ENCODE results near the gene RAMP1. TPM values are rescaled to one million over a fixed set of nuclear protein-coding genes. Genes with fewer than 3 reads are reported as not detected.
A peak's percentile ranks its signal among the peaks of the same experiment; 100 is the strongest.

Gene RAMP1
- total and polyA plus RNA-seq, 2 donors (not counting 1 experiment from before 2014, with no cell fraction given): 3.3 to 16.0 TPM

DNA sequence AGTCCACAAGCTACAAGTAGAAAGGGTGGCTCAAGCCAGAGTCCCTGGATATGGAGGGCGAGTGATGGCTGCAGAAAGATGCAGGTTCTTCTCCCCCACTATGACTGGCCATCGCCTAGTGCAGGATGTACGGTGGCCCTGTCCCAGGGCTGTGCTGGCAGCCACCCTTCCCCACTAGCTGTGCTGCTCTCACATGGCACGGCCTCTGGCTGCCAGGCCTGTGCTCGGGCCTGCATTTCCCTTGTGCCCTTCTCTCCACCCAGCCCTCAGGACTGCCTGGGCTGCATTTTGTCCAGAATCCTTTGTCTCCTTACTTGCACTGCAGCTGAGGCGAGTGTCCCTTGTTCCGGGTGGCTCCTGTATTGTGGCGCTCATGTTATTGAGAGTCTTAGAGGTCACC lies 1.6 kb upstream of the RAMP1 start:
- H2AFZ ChIP-seq (ENCODE audit: low read length): no peak overlapping the region
- TF ChIP-seq EZH2 (IDR thresholded peaks at IDR 0.05; ENCODE audit: low read length, missing control alignments): no peak
- TF ChIP-seq, protein P1, sequence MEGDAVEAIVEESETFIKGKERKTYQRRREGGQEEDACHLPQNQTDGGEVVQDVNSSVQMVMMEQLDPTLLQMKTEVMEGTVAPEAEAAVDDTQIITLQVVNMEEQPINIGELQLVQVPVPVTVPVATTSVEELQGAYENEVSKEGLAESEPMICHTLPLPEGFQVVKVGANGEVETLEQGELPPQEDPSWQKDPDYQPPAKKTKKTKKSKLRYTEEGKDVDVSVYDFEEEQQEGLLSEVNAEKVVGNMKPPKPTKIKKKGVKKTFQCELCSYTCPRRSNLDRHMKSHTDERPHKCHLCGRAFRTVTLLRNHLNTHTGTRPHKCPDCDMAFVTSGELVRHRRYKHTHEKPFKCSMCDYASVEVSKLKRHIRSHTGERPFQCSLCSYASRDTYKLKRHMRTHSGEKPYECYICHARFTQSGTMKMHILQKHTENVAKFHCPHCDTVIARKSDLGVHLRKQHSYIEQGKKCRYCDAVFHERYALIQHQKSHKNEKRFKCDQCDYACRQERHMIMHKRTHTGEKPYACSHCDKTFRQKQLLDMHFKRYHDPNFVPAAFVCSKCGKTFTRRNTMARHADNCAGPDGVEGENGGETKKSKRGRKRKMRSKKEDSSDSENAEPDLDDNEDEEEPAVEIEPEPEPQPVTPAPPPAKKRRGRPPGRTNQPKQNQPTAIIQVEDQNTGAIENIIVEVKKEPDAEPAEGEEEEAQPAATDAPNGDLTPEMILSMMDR (conservative IDR thresholded peaks at IDR 0.05 in 1 of 2, IDR thresholded peaks at IDR 0.05 in 1 of 2; ENCODE audit: low read depth in 1 of 2, low read length in 2 of 2): no peak
- H3K27ac ChIP-seq (ENCODE audit: insufficient read depth, low read length): no peak overlapping the region
- H3K79me2 ChIP-seq (ENCODE audit: control insufficient read depth, insufficient read depth, low read length): no peaks in the 10 kb centered on the region
- H3K4me1 ChIP-seq (ENCODE audit: control insufficient read depth, extremely low read depth, insufficient read depth, low read length): no peaks in the 10 kb centered on the region
- H4K20me1 ChIP-seq (ENCODE audit: control insufficient read depth, extremely low read depth, insufficient read depth, low read length): no peaks in the 10 kb centered on the region
- H3K9ac ChIP-seq (ENCODE audit: insufficient read depth, low read length): no peak overlapping the region
- H3K36me3 ChIP-seq (ENCODE audit: control insufficient read depth, insufficient read depth, low read length): no peaks in the 10 kb centered on the region
- no peaks in the 10 kb centered on the region for H3K9me3 ChIP-seq (ENCODE audit: control insufficient read depth, insufficient read depth, low read depth, low read length)
- peaks cover 19% of the 10 kb centered on the region for H3K27me3 ChIP-seq (ENCODE audit: control insufficient read depth, insufficient read depth, low read length)
- H3K4me3 ChIP-seq (replicated peaks in 1 of 4; ENCODE audit: control extremely low read depth in 1 of 4, insufficient read depth in 1 of 4, low read depth in 3 of 4, low read length in 4 of 4): no peak overlapping the region
- no peak overlapping the region for H3K4me2 ChIP-seq (ENCODE audit: extremely low read depth, insufficient read depth, low read length)
- DNase-seq (ENCODE audit: low read depth in 2 of 2): no peak

- Histone ChIP-seq H3K27ac (ENCODE audit: insufficient read depth, low read length) (no peak overlapping the region), H3K79me2 (ENCODE audit: control insufficient read depth, insufficient read depth, low read length) (no peaks in the 10 kb centered on the region), H3K4me1 (ENCODE audit: control insufficient read depth, extremely low read depth, insufficient read depth, low read length) (no peaks in the 10 kb centered on the region), H3K27me3 (ENCODE audit: control insufficient read depth, insufficient read depth, low read length) (peaks cover 19% of the 10 kb centered on the region), H3K36me3 (ENCODE audit: control insufficient read depth, insufficient read depth, low read length) (no peaks in the 10 kb centered on the region), H3K4me2 (ENCODE audit: extremely low read depth, insufficient read depth, low read length) (no peak overlapping the region), H4K20me1 (ENCODE audit: control insufficient read depth, extremely low read depth, insufficient read depth, low read length) (no peaks in the 10 kb centered on the region), H3K9ac (ENCODE audit: insufficient read depth, low read length) (no peak overlapping the region), H3K4me3 (replicated peaks in 1 of 4; ENCODE audit: control extremely low read depth in 1 of 4, insufficient read depth in 1 of 4, low read depth in 3 of 4, low read length in 4 of 4) (no peak overlapping the region), H3K9me3 (ENCODE audit: control insufficient read depth, insufficient read depth, low read depth, low read length) (no peaks in the 10 kb centered on the region), H2AFZ (ENCODE audit: low read length) (no peak overlapping the region)
- peak; percentile 86 to 92 for DNase-seq (ENCODE audit: low read depth in 2 of 2)
- TF ChIP-seq EZH2 (IDR thresholded peaks at IDR 0.05; ENCODE audit: low read length, missing control alignments): no peak
- TF ChIP-seq, protein P1 (conservative IDR thresholded peaks at IDR 0.05 in 1 of 2, IDR thresholded peaks at IDR 0.05 in 1 of 2; ENCODE audit: low read depth in 1 of 2, low read length in 2 of 2): peak; percentile 84 to 95
Measured at GRCh38 chr2:237858294-237859081, 935 bp upstream of the RAMP1 start.

- Histone ChIP-seq H3K27me3 (ENCODE audit: control insufficient read depth, insufficient read depth, low read length) (peaks cover 19% of the 10 kb centered on the region), H3K4me2 (ENCODE audit: extremely low read depth, insufficient read depth, low read length) (no peak overlapping the region), H2AFZ (ENCODE audit: low read length) (no peak overlapping the region), H3K79me2 (ENCODE audit: control insufficient read depth, insufficient read depth, low read length) (no peaks in the 10 kb centered on the region), H3K4me1 (ENCODE audit: control insufficient read depth, extremely low read depth, insufficient read depth, low read length) (no peaks in the 10 kb centered on the region), H3K36me3 (ENCODE audit: control insufficient read depth, insufficient read depth, low read length) (no peaks in the 10 kb centered on the region), H3K9ac (ENCODE audit: insufficient read depth, low read length) (no peak overlapping the region), H4K20me1 (ENCODE audit: control insufficient read depth, extremely low read depth, insufficient read depth, low read length) (no peaks in the 10 kb centered on the region), H3K9me3 (ENCODE audit: control insufficient read depth, insufficient read depth, low read depth, low read length) (no peaks in the 10 kb centered on the region), H3K4me3 (replicated peaks in 1 of 4; ENCODE audit: control extremely low read depth in 1 of 4, insufficient read depth in 1 of 4, low read depth in 3 of 4, low read length in 4 of 4) (peak overlapping the region in 2 of 4 experiments; percentile 2 to 35), H3K27ac (ENCODE audit: insufficient read depth, low read length) (no peak overlapping the region)
- no peak for TF ChIP-seq EZH2 (IDR thresholded peaks at IDR 0.05; ENCODE audit: low read length, missing control alignments)
- TF ChIP-seq, protein P1 (conservative IDR thresholded peaks at IDR 0.05 in 1 of 2, IDR thresholded peaks at IDR 0.05 in 1 of 2; ENCODE audit: low read depth in 1 of 2, low read length in 2 of 2): no peak
- no peak for DNase-seq (ENCODE audit: low read depth in 2 of 2)
Measured at GRCh38 chr2:237859082-237859433, 365 bp upstream of the RAMP1 start.

Measured in fibroblast of lung (primary cell).